Measurements from ENCODE around the gene ITGA11. TPM values are rescaled to one million over a fixed set of nuclear protein-coding genes. Genes with fewer than 3 reads are reported as not detected.
A peak's percentile ranks its signal among the peaks of the same experiment; 100 is the strongest.

ITGA11 gene
- total RNA-seq, 2 donors from 2014 or later, result 246 to 360 TPM

DNA sequence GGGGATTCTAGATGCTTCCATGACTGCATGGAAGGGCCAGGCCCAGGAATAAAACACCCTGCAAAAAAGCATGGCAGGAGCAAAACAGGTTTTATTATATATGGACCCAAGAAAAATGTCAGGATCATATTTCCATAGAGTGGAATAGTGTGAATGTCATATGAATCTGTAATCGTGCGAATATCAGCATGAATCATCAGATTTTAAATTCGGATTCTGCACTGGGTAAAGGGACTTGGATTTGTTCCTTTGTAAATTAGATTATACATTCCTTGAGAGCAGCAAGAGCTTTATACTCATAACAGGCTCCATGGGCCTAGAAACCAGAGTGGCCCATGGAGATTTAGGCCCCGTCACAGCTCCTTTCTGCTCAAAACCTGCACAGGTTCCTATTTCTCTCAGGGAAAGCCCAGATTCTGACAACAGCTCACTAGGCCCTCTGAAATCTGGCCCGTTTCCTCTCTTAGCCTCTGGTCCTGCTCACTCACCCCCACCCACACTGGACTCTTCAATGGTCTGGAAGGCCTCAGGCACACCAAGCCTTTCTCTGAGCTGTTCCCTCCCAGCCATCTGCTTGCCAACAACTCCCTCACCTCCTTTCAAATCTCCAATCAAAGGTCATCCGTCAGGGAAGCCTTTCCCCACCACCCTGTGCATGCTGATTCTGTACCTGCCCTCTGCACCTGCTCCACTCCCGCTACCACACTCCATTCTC is 78.4 kb downstream of the ITGA11 start:
- TF ChIP-seq, protein P1, sequence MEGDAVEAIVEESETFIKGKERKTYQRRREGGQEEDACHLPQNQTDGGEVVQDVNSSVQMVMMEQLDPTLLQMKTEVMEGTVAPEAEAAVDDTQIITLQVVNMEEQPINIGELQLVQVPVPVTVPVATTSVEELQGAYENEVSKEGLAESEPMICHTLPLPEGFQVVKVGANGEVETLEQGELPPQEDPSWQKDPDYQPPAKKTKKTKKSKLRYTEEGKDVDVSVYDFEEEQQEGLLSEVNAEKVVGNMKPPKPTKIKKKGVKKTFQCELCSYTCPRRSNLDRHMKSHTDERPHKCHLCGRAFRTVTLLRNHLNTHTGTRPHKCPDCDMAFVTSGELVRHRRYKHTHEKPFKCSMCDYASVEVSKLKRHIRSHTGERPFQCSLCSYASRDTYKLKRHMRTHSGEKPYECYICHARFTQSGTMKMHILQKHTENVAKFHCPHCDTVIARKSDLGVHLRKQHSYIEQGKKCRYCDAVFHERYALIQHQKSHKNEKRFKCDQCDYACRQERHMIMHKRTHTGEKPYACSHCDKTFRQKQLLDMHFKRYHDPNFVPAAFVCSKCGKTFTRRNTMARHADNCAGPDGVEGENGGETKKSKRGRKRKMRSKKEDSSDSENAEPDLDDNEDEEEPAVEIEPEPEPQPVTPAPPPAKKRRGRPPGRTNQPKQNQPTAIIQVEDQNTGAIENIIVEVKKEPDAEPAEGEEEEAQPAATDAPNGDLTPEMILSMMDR (IDR thresholded peaks at IDR 0.05), result no peak
- H3K27me3 ChIP-seq (replicated peaks; ENCODE audit: insufficient read depth), result no peaks in the 10 kb centered on the region
- DNase-seq (ENCODE audit: low spot score) (no peak), ATAC-seq (ENCODE audit: insufficient number of reproducible peaks, low FRiP score, low read depth) (peak; percentile 25)
- H3K9me3 ChIP-seq, result no peaks in the 10 kb centered on the region
- peaks cover 29 to 73% of the 10 kb centered on the region in 2 donors for H3K4me1 ChIP-seq (ENCODE audit: control insufficient read depth in 1 of 2, low read depth in 2 of 2)
- no peak overlapping the region for H3K4me3 ChIP-seq
- peaks cover 33% of the 10 kb centered on the region for H3K36me3 ChIP-seq
- H3K27ac ChIP-seq, result peak overlapping the region; percentile 96 to 99

DNA sequence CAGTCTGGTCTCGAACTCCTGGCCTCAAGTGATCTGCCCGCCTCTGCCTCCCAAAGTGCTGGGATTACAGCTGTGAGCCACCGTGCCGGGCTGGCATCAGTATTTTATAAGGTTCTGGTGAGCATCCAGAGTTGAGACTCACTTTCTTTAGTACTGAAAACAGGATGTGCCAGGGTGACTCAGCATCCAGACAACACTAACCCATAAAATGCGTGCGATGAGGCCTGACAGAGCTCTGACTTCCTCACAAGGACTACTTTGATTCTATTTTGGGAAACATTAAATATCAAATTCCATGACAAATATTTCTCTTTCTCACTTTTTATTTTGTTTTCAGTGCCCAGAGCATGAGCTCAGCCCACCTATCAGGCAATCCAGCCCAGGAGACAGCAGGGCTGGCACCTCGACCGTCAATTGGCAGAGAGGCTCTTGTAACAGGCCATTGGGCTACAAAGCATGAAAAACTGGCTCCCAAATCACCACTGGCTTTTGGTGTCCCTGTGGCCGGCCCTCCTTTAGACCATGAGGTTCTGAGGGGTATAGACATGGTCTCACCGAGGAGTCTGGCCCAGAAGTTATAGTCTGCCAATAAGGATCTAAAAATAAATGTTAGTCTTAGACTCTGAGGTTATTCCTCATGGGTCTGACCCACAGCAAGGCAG is 79.4 kb downstream of the ITGA11 start:
- no peaks in the 10 kb centered on the region for H3K9me3 ChIP-seq
- TF ChIP-seq, protein P1 (IDR thresholded peaks at IDR 0.05), result no peak
- peak; percentile 91 for DNase-seq (ENCODE audit: low spot score)
- no peaks in the 10 kb centered on the region for H3K27me3 ChIP-seq (replicated peaks; ENCODE audit: insufficient read depth)
- peak; percentile 90 for ATAC-seq (ENCODE audit: insufficient number of reproducible peaks, low FRiP score, low read depth)
- H3K36me3 ChIP-seq, result peaks cover 39% of the 10 kb centered on the region
- no peak overlapping the region for H3K4me3 ChIP-seq
- peak overlapping the region; percentile 96 to 99 for H3K27ac ChIP-seq
- H3K4me1 ChIP-seq (ENCODE audit: control insufficient read depth in 1 of 2, low read depth in 2 of 2), result peaks cover 36 to 78% of the 10 kb centered on the region in 2 donors

DNA sequence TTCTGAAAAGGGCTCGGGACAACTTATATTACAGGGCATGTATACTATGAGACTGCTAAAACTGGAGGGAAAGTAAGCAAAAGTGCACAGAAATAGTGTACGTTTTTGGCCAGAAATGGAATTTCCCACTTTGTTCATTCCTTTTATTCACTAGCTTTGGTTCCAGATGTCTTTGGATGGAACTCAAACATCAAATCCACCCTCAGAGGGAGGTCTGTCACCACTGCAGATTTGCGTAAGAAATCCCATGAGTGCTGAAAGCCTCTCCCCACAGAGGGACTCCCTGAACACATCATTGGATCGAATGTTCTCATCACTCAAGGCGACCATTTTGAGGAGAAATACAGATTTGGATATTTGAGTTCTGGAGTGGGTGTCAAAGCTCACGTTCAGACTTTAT is 82.8 kb downstream of the ITGA11 start:
- Histone ChIP-seq H3K4me1 (ENCODE audit: control insufficient read depth in 1 of 2, low read depth in 2 of 2) (peaks cover 35 to 75% of the 10 kb centered on the region in 2 donors), H3K36me3 (peaks cover 36% of the 10 kb centered on the region), H3K9me3 (no peaks in the 10 kb centered on the region), H3K4me3 (no peak overlapping the region), H3K27ac (peak overlapping the region; percentile 96 to 99), H3K27me3 (replicated peaks; ENCODE audit: insufficient read depth) (no peaks in the 10 kb centered on the region)
- no peak for DNase-seq (ENCODE audit: low spot score)
- TF ChIP-seq, protein P1 (IDR thresholded peaks at IDR 0.05), result no peak
- ATAC-seq (ENCODE audit: insufficient number of reproducible peaks, low FRiP score, low read depth), result no peak

DNA sequence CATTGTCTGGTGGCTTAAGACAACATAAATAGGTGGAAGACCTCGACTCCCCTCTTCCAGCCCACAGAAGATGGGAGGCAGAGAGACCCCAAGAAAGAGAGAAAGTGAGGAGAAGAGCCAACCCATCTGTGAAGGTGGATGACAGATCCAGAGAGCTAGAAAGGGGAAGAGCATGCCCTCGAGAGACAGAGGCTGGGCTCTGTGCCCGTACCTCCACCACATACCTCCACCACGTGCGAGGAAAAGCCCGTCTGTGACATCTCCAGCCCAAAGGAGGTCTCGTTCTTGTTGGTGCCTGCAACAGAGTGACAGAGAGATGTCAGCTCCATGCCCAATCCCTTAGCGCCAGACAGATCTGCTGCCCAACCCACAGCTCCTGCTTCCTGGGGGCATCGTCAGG is 83.4 kb downstream of the ITGA11 start:
- peaks cover 31 to 73% of the 10 kb centered on the region in 2 donors for H3K4me1 ChIP-seq (ENCODE audit: control insufficient read depth in 1 of 2, low read depth in 2 of 2)
- H3K4me3 ChIP-seq, result no peak overlapping the region
- DNase-seq (ENCODE audit: low spot score) (no peak), ATAC-seq (ENCODE audit: insufficient number of reproducible peaks, low FRiP score, low read depth) (no peak)
- peaks cover 36% of the 10 kb centered on the region for H3K36me3 ChIP-seq
- peak overlapping the region; percentile 96 to 99 for H3K27ac ChIP-seq
- no peaks in the 10 kb centered on the region for H3K27me3 ChIP-seq (replicated peaks; ENCODE audit: insufficient read depth)
- TF ChIP-seq, protein P1 (IDR thresholded peaks at IDR 0.05), result no peak
- no peaks in the 10 kb centered on the region for H3K9me3 ChIP-seq

DNA sequence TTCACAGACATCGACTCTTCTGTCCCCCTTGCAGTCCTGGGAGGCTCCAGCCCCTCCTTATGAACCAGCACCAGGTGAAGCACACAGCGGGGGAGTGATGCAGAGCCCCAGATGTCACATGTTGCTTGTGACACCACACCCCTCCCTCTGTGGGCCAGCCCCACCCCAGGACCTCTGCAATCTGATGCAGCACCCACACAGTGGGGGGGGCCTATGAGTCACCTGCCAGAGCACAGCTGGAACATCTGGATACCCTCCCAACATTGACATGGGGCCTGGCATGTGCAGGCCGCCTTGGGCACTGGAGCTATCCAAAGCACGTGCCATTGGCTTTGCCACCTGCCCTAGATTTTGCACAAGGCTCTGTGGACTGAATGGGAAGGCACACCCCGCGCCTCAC is 83.9 kb downstream of the ITGA11 start:
- no peaks in the 10 kb centered on the region for H3K9me3 ChIP-seq
- no peak for ATAC-seq (ENCODE audit: insufficient number of reproducible peaks, low FRiP score, low read depth)
- H3K4me3 ChIP-seq, result no peak overlapping the region
- H3K27me3 ChIP-seq (replicated peaks; ENCODE audit: insufficient read depth), result no peaks in the 10 kb centered on the region
- no peak for DNase-seq (ENCODE audit: low spot score)
- H3K27ac ChIP-seq, result peak overlapping the region; percentile 96 to 99
- peaks cover 27 to 73% of the 10 kb centered on the region in 2 donors for H3K4me1 ChIP-seq (ENCODE audit: control insufficient read depth in 1 of 2, low read depth in 2 of 2)
- TF ChIP-seq, protein P1 (IDR thresholded peaks at IDR 0.05), result no peak
- peaks cover 36% of the 10 kb centered on the region for H3K36me3 ChIP-seq
